GM12874 (cell line): ENCODE results near the gene TMEM131.

Source experiments
- TF ChIP-seq, protein P1 (sequence below): IDR thresholded peaks from 2 replicates; pipeline ENCODE4 v1.5.1; 2011; ENCODE audit warnings: low read depth, mild to moderate bottlenecking, control low read depth, low read length, moderate library complexity; ENCODE audit not compliant: insufficient read depth

TMEM131 gene

DNA sequence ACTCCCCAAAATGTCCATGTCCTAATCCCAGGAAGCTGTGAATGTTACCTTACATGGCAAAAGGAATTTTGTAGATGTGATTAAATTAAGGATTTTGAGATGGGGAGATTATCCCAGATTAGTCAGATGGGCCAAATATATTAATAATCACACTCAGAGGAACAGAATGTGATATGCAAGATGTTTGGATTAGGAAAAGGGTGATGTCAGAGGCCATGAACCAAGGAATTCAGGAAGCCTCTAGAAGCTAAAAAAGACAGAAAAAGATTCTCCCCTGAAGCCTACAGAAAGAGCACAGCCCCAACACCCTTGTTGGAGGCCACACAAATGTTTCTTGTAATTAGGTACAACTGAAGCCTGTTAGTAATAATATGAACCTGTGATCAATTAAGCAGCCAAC lies 13.1 kb downstream of the TMEM131 start:
- TF ChIP-seq, protein P1, sequence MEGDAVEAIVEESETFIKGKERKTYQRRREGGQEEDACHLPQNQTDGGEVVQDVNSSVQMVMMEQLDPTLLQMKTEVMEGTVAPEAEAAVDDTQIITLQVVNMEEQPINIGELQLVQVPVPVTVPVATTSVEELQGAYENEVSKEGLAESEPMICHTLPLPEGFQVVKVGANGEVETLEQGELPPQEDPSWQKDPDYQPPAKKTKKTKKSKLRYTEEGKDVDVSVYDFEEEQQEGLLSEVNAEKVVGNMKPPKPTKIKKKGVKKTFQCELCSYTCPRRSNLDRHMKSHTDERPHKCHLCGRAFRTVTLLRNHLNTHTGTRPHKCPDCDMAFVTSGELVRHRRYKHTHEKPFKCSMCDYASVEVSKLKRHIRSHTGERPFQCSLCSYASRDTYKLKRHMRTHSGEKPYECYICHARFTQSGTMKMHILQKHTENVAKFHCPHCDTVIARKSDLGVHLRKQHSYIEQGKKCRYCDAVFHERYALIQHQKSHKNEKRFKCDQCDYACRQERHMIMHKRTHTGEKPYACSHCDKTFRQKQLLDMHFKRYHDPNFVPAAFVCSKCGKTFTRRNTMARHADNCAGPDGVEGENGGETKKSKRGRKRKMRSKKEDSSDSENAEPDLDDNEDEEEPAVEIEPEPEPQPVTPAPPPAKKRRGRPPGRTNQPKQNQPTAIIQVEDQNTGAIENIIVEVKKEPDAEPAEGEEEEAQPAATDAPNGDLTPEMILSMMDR = no peak

GRCh38 chr2:97981961-97982360 lies 13.8 kb downstream of the TMEM131 start:
- TF ChIP-seq, protein P1 = no peak

- TF ChIP-seq, protein P1 = no peak
Observed at GRCh38 chr2:97979904-97980303, 15.8 kb downstream of the TMEM131 start.

DNA sequence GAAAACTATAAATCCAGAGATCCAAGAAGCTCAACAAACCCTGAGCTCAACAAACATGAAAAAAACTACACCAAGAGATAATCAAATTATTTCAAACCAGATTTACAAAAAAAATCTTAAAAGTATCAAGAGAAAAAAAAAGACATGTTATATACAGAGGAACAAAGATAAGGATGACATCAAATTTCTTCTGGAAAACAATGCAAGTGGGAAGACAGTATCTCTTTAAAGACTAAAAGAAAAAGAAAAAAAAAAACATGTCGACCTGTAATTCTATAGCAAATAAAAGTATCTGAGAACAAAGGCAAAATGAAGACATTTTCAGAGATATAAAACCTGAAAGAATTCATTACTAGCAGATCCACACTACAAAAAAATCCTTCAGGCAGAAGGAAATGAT lies 21.3 kb downstream of the TMEM131 start:
- TF ChIP-seq, protein P1 = no peak

DNA sequence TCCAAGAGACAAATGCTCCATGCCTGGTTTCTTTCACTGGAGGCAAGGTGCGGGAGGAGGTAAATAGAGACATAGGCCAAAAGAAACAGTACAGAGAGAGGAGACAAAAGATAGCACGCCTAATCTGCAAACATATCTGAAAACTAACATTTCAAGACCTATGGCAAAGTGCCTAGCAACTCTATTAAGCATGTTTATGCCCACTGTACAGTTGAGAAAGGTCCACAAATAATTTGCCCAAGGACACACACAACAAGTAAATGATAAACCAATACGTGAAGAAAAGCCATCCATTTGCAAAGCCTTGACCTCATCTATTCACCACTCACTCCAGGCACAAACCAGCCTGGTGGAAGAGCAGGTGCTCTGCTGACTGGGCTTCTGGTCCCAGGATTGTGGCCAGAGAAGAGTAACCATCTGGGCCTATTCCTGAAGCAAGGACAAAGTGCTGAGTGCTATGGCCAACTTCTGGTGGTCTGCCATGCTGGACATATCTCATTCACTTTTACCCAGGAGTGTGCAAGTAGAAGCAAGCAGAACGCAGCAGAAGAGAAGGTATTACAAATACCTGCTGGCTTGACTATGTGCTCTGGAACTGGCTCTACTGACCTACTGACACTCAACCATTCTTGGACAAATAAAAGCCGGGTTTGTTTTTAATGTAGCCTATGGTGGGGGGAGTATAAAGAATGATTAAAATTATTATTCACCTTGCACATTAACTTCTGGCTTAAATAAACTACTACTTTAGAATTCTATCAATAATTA lies 25.3 kb downstream of the TMEM131 start:
- TF ChIP-seq, protein P1 = no peak

DNA sequence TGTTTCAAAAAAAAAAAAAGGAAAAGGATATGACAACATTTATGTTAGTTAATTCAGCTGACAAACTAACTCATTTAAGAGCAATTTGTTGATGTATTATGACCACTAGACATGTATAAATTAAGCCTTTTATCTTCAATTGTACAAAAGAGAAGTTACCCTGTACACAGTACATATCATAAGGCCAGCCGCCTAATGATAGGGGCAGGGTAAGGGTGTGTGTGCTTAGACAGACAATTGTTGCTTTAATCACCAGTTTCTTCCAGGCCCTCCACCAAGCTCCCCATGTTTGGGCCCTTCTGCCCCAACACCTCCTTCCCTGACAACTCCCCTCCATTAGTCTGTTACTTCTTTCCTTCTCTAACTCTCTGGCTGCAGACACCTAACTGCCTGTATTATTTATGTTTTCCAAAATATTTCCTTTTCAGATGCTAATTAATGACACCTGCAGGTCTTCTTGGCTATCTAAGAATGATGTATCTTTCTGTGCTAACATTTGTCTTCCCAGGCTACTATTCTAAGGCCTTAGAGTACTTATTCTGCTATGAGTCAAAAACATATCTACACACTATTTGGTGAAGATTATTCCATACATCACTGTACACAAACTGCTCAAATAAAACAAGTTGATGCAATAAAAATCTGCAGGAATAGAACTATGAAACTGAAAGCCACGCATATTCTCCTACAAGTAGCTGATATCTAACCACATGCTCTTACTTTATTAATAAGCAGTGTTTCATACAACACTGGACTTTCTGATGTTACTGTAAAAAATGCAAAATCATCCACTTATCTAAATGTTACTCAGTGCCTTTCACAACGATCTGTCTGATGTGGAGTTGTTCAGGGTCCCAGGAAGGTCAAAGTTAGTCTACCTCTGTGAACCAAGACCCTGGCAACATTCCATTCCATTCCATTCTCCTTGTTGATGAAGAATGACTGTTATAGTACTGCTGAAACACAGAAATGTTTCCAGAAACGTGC lies 26.4 kb downstream of the TMEM131 start:
- TF ChIP-seq, protein P1 = no peak

DNA sequence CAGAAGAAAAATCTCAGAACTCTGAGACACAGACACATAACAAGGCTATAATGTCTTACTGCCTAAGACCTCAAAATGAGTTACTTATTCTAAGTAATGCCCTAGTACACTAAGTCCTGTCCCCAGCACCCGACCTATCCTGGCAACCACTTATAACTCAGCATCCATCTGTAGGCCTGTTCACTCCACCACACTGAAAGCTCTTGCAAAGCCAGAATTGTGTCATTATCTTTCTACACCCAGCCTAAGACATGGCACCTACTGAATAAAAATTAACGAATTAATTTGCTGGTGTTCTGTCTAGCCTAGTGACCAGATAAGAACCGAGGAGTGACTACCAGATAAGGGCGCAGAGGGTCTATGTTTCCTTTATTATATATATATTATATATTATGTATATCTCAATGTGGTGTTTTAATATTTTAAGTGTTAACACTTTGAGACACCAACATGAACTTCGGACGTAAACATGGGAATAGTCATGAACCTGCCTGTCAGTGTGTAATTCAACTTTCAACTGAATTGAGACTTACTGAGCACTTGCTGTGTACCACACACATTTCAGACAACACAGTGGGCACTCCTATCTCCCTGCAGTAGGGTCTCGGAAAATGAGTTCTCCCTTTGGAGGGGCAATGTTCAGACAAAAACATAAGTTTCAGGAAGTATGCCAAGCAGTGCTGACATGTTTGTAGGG lies 27.7 kb downstream of the TMEM131 start:
- TF ChIP-seq, protein P1 = no peak
